ENCODE data around the gene FOSB.

Gene FOSB

DNA sequence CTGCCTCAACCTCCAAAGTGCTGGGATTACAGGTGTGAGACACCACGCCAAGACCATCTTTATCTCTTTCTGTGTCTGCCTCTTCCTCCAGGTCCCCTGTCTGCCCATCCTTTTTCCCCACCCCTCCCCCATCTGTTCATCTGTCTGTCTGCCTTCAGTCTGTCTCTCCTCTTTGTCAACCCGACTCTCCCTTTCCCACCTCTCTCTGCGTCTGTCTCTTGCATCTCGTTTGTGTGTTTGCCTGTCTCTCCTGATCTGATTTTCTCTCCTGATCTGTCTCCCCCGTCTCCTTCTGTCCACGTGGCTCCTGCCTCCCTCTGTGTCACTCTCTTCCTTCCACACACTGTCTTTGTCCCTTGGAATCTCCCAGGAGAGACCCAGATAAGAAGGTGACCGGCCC is 49.4 kb downstream of the FOSB start:
- no peak for FAIRE-seq
- no peak for DNase-seq (ENCODE audit: insufficient read length, low spot score)

DNA sequence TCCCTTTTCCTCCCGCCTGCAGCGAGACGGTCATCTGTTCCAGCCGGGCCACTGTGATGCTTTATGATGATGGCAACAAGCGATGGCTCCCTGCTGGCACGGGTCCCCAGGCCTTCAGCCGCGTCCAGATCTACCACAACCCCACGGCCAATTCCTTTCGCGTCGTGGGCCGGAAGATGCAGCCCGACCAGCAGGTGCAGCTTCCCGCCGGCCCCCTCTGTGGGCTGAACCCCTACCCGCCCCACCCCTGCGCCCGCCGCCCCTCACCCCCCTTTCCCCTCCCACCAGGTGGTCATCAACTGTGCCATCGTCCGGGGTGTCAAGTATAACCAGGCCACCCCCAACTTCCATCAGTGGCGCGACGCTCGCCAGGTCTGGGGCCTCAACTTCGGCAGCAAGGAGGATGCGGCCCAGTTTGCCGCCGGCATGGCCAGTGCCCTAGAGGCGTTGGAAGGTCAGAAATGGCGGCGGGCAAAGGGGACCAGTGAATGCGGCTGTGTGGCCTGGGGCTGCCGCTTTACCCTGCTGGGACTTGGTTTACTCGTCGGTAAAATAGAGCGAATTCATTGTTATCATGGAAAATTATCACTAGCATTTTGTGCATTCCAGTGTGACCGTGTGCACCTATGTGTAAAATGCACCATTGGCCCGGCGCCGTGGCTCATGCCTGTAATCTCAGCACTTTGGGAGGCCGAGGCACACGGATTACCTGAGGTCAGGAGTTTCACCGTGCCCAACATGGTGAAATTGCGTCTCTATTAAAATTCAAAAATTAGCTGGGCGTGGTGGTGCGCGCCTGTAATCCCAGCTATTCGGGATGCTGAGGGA is 50.1 kb downstream of the FOSB start:
- FAIRE-seq = no peak
- DNase-seq (ENCODE audit: insufficient read length, low spot score) = no peak

DNA sequence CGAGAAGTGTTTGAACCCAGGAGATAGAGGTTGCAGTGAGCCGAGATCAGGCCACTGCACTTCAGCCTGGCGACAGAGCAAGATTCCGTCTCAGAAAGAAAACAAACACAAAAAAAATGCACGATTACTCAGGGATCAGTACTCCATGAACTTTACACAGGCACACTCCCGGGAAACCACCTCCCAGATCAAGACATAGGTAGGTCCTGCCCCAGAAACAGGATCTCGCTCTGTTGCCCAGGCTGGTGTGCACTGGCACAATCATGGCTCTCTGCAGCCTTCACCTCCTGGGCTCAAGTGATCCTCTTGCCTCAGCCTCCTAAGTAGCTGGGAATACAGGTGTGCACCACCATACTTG is 50.7 kb downstream of the FOSB start:
- FAIRE-seq = no peak
- no peak for DNase-seq (ENCODE audit: insufficient read length, low spot score)

DNA sequence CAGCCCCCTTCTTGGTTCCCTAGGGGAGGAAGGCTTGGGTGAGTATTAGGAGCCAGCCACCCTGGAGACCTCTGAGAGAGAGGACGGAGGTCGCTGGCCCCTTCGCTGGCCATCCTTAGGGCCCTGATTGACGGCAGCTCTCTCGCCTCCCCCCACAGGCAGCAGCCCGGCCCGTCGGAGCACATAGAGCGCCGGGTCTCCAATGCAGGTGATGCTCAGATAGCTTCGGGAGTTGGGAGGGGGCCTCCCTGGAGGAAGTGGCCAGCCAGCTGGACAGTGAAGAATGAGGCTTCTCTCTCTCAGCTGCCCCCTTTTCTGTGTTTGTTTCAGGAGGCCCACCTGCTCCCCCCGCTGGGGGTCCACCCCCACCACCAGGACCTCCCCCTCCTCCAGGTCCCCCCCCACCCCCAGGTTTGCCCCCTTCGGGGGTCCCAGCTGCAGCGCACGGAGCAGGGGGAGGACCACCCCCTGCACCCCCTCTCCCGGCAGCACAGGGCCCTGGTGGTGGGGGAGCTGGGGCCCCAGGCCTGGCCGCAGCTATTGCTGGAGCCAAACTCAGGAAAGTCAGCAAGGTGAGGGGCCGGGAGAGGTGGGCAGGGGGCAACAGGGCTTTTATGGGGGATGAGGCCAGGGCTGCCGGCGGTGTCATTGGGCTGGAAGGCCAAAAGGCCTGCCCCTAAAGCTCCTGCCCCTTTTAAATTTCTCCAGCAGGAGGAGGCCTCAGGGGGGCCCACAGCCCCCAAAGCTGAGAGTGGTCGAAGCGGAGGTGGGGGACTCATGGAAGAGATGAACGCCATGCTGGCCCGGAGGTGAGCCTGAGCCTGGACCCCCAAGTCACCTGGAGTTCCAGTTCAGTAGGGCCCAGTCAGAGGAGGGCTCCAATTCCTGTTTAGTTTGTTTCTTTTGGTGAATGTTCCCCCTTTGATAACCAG is 54.5 kb downstream of the FOSB start:
- FAIRE-seq (no peak), DNase-seq (ENCODE audit: insufficient read length, low spot score) (no peak)

DNA sequence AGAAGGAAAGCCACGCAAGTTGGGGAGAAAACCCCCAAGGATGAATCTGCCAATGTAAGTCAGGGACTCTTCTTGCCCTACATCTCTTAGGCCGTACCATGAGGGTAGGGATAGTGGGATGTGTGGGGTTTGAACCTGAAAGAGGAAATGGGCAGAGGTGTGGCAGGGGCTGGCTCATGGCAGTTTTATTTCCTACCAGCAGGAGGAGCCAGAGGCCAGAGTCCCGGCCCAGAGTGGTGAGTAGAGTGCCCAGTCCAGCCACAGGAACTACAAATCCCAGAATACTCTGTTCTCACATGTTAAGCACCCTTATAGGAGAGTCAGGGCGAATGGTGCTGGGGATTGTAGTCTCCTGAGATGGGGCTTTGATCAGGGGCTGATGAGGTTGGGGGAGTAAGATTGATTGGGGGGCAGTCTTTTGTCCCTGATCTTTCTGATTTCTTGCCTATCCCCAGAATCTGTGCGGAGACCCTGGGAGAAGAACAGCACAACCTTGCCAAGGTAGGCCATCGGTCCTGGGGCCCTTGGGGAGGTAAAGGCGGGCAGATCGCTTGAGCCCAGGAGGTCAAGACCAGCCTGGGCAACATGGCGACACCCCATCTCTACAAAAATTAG is 56.0 kb downstream of the FOSB start:
- DNase-seq (ENCODE audit: insufficient read length, low spot score) = peak; percentile 92
- FAIRE-seq = peak; percentile 60

DNA sequence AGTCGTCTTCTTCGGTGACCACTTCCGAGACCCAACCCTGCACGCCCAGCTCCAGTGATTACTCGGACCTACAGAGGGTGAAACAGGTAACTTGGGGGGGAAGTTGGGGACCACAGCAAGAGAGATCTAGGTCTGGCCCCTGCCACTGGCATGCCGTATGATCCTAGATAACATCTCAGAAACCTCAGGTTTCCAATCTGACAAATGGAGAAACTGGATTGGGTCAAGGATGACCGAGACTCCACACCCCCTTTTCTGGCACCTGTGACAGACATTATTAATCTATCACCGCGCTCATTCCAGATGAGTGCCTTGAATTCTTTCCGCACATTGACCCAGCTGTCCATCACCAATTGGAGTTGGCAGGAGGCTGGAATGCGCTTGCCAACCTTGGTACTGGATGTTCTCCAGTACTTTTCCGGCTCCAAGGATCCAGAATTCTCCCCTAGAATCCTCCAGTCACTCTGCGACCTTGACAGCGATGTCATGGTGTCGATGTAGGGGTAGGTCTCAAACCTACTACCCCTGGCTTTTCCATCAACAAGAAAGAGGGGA is 56.9 kb downstream of the FOSB start:
- no peak for FAIRE-seq
- no peak for DNase-seq (ENCODE audit: insufficient read length, low spot score)
